Duodenal mucosa (tissue), 2 donors: ENCODE measurements around the gene ZNF367.

ENCODE experiments used
- H3K27ac ChIP-seq: one replicate; pipeline ENCODE4 v1.7.0; 2013; ENCODE audit warnings: low read depth, low read length
- H3K27me3 ChIP-seq, 2 donors: one replicate each; pipeline ENCODE4 v1.7.0; 2013; ENCODE audit warnings: low read length in 2 of 2, control low read depth in 1 of 2; ENCODE audit not compliant: insufficient read depth in 2 of 2, control insufficient read depth in 1 of 2
- H3K36me3 ChIP-seq, 2 donors: one replicate each; pipeline ENCODE4 v1.7.0; 2013; ENCODE audit warnings: low read length in 2 of 2, control low read depth in 1 of 2; ENCODE audit not compliant: insufficient read depth in 2 of 2, control insufficient read depth in 1 of 2
- H3K4me1 ChIP-seq, 2 donors: one replicate each; pipeline ENCODE4 v1.7.0; 2013; ENCODE audit warnings: low read length in 2 of 2, control low read depth in 1 of 2; ENCODE audit not compliant: insufficient read depth in 2 of 2, control insufficient read depth in 1 of 2
- H3K4me3 ChIP-seq, 2 donors: one replicate each; pipeline ENCODE4 v1.7.0; 2013; ENCODE audit warnings: low read length in 2 of 2, low read depth in 1 of 2
- H3K9ac ChIP-seq, 2 donors: one replicate each; pipeline ENCODE4 v1.7.0; 2013; ENCODE audit warnings: low read length in 2 of 2, low read depth in 1 of 2
- H3K9me3 ChIP-seq, 2 donors: one replicate each; pipeline ENCODE4 v1.7.0; 2013; ENCODE audit warnings: low read length in 2 of 2, control low read depth in 1 of 2; ENCODE audit not compliant: control insufficient read depth in 1 of 2

The ZNF367 gene

DNA sequence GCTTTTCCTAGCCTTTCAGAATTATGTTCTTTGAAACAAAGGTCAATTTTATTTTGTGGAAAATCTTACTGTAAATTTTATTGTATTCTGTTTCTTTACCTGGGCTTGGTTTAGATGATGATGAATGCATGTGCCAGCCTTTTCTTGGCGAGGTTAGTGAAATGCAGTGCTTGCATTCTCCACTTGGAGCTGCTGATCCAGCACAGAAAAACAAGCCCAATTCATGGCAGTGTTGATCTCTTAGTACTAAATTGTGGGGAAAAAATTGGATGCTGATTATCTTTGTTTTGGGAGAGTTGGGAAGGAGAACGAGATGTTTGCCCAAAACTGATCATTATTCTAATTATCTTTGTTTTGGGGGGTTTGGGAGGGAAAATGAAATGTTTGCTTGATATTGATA is 35.5 kb upstream of the ZNF367 start:
- Histone ChIP-seq H3K36me3 (no peaks in the 10 kb centered on the region), H3K27me3 (peaks cover 2 to 3% of the 10 kb centered on the region in 2 donors), H3K9ac (no peak overlapping the region), H3K4me3 (no peak overlapping the region), H3K4me1 (peaks cover 8 to 15% of the 10 kb centered on the region in 2 donors), H3K27ac (no peak overlapping the region), H3K9me3 (no peaks in the 10 kb centered on the region)

DNA sequence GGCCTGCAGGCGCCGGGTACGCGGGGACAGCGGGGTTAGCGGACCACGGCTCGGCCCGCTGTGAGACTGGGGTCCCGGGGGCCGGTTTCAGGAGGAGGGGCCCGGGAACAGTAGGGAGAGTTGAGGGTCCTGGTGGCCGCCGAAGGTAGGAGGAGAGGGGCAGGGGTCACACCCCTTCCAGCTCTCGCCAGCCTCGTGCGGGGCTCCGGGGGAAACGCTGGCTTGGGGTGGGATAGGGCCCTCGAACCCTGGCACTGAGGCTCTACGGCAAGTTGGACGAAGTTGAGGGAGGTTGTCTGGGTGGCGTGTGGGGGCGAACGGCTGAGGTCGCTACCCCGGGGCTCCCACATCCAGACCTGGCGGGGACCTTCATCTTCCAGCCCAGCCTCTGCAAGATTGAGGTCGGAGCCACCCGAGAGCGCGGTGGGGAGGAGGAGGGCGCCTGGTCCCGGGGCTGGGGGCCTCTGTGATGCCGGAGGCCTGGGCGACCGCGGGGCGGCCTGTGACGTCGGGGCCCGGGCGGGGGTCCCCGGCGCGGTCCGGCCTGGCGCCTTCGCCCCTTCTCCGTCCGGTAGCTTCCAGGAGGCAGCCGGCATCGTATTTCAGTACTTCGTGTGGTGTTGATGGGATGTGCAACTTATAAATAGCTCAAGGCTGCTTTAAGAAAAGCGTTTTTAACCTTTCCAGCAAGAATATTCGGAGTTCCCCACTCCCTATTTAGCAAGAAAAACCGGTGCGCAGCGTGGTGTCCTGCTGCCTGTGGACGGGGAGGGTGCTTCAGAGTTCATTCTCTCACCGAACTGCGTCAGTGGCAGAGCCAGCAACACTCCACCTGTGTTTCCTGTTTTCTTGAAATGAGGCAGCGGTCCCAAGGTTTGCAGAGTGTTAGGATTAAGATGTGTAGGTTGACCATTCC is 32.7 kb upstream of the ZNF367 start:
- no peaks in the 10 kb centered on the region for H3K36me3 ChIP-seq
- H3K27me3 ChIP-seq, result peaks cover 7% of the 10 kb centered on the region in 2 donors
- no peak overlapping the region for H3K27ac ChIP-seq
- H3K4me3 ChIP-seq, result peak overlapping the region; percentile 53 to 82
- H3K4me1 ChIP-seq, result peaks cover 8 to 15% of the 10 kb centered on the region in 2 donors
- H3K9ac ChIP-seq, result peak overlapping the region; percentile 45 to 76
- no peaks in the 10 kb centered on the region for H3K9me3 ChIP-seq

DNA sequence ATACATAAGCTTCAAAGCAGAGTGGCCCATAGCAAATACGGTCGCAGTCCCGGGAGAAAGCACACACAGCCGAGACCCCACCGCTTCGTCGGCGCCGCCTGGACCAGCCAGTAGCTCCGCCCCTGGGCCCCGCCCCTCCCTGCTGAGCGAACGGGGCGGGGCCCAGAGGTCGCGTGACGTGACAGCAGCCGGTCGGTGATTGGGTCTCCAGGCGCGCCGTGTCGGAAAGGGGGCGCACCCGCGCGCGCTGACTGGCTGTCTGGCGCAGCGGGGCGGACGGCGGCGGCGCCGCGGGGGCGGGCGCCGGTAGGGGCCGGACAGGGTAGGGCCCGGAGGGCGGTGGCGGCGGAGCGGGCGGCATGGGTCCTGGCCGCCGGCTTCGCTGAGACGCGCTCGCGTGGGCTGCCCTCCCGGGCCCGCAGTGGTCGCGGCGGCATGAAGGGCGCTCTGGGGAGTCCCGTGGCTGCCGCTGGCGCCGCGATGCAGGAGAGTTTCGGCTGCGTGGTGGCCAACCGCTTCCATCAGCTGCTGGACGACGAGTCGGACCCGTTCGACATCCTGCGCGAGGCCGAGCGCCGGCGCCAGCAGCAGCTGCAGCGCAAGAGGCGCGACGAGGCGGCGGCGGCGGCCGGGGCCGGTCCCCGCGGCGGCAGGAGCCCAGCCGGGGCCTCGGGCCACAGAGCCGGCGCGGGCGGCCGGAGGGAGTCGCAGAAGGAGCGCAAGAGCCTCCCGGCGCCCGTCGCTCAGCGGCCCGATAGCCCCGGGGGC is 31.9 kb upstream of the ZNF367 start, which contains the start of gene HABP4:
TSS of gene HABP4 (plus strand) at position 325 of the 768 bp plus-strand sequence. CDS start at position 436, 111 bp downstream.
- H3K27me3 ChIP-seq, result peaks cover 7% of the 10 kb centered on the region in 2 donors
- peak within 1 kb of the TSS; percentile 45 to 76 for H3K9ac ChIP-seq
- H3K9me3 ChIP-seq, result no peaks in the 10 kb centered on the region
- no peaks in the 10 kb centered on the region for H3K36me3 ChIP-seq
- H3K4me3 ChIP-seq, result peak within 1 kb of the TSS; percentile 69 to 82
- H3K27ac ChIP-seq, result peak within 1 kb of the TSS; percentile 71
- peaks cover 8 to 15% of the 10 kb centered on the region in 2 donors for H3K4me1 ChIP-seq

DNA sequence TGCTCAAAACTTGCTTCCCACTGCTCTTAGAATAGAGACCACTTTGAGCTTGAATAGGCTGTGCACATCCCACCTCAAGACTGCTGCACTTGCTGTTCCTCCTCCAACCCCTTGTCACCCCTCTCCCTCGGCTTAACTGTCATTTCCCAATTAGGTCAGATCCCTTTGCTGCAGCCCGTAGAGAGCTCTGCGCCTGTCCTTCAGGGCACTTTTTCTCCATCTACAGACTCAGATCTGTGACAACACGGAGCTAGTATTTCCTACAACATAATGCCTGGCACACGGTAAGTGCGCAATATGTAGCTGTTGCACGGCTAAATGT is 31.3 kb upstream of the ZNF367 start:
- Histone ChIP-seq H3K9ac (peak overlapping the region in 1 of 2 donors; percentile 59), H3K4me3 (peak overlapping the region; percentile 69 to 76), H3K4me1 (peaks cover 8 to 15% of the 10 kb centered on the region in 2 donors), H3K36me3 (no peaks in the 10 kb centered on the region), H3K27me3 (peaks cover 7% of the 10 kb centered on the region in 2 donors), H3K27ac (no peak overlapping the region), H3K9me3 (no peaks in the 10 kb centered on the region)

DNA sequence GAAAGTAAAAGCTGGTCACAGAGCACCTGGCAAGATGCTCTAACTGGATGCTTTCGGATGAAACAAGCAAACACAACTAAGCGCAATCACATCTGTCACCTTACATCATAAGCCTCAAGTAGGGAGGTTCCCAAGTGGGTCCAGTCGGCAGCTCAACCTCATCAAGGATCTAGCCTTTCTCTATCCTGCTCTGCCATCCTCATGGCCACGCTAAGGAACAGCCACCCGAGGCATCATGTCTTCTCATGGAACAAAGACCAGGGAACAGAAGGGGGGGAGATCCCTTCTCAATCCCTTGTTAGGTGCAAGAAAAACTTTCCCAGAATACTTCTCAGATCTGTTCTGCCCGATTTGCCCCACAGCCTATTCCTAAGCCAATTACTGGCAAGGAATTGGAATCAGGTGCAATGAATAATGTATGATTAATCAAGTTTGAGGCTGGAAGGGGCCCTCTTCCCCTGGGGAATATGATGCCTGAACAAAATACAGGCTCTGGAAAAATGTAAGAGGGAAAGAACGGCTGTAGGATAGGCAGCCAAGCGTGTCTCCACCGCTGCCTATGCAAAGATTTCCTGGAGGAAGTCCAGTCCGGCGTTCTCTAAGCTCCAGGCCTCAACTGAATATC is 30.5 kb upstream of the ZNF367 start:
- Histone ChIP-seq H3K4me1 (peaks cover 8 to 15% of the 10 kb centered on the region in 2 donors), H3K4me3 (no peak overlapping the region), H3K9ac (no peak overlapping the region), H3K27ac (no peak overlapping the region), H3K9me3 (no peaks in the 10 kb centered on the region), H3K27me3 (peaks cover 7% of the 10 kb centered on the region in 2 donors), H3K36me3 (no peaks in the 10 kb centered on the region)

DNA sequence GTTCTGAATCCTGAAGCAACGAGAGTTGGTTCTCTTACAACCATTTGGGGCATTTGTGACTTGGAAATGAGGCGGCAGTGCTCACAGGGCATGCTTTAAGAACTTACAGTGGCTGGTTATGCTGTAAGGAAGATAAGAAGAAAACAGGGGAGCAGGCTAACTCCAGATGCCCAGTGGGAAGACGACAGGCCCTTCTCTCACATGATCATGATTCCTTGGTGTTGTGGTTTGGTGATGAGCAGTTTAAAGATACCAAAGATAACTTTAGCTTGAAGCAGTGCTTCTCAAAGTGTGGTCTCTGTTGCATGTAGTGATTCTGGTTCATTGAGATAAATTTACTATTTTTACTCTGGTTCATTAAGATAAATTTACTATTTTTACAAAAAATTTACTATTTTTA is 29.2 kb upstream of the ZNF367 start:
- H3K27ac ChIP-seq, result no peak overlapping the region
- no peak overlapping the region for H3K9ac ChIP-seq
- peaks cover 8 to 15% of the 10 kb centered on the region in 2 donors for H3K4me1 ChIP-seq
- H3K36me3 ChIP-seq, result no peaks in the 10 kb centered on the region
- H3K27me3 ChIP-seq, result peaks cover 7% of the 10 kb centered on the region in 2 donors
- no peaks in the 10 kb centered on the region for H3K9me3 ChIP-seq
- no peak overlapping the region for H3K4me3 ChIP-seq

DNA sequence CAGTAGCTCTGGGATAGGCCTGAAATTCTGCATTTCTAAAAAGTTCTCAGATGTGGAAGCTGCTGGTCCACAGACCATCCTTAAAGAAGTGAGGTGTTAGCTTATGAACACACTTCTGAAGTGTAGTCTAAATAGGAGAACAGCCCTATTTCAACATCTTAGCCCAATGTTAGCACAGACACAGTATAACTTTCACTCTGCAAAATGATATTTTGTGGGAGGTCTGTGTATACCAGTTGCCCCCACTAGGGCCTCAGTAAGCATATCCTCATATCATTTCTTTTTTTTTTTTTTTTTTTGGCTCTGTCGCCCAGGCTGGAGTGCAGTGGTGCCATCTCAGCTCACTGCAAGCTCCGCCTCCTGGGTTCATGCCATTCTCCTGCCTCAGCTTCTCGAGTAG is 24.3 kb upstream of the ZNF367 start:
- Histone ChIP-seq H3K4me3 (no peak overlapping the region), H3K27me3 (no peaks in the 10 kb centered on the region), H3K4me1 (no peaks in the 10 kb centered on the region), H3K36me3 (no peaks in the 10 kb centered on the region), H3K9ac (no peak overlapping the region), H3K9me3 (no peaks in the 10 kb centered on the region), H3K27ac (no peak overlapping the region)

DNA sequence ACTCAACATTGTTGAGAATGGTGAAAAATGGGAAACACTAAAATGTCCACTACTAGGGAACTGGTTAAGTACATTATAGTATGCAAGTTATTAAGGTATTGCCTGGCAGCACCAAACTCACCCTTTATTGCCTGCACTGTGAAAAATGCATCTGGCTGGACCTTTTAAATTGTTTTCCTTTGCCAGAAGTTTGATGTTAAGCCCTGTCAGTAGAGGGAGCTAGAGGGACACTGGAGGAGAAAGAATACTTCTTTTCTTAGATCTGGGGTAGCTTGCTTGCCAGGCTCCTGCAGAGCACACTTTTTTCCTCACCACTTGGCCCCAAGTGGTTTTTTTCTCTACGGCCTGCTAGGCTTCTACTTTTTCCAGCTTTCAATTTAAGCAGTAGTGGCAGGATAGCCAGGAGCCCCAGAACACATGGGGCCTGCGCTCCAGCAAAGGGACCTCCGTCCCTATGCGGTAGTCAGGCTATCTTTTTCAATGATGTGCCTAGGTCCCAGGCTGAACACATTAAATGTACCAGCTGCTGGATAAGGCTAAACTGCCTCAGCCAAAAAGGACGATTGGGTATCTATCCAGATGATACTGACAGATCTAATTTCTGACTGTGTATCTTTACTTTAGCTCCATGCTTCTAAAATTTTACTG is 23.8 kb upstream of the ZNF367 start:
- H3K9ac ChIP-seq, result no peak overlapping the region
- no peaks in the 10 kb centered on the region for H3K9me3 ChIP-seq
- no peaks in the 10 kb centered on the region for H3K4me1 ChIP-seq
- no peak overlapping the region for H3K27ac ChIP-seq
- H3K36me3 ChIP-seq, result no peaks in the 10 kb centered on the region
- H3K4me3 ChIP-seq, result no peak overlapping the region
- H3K27me3 ChIP-seq, result no peaks in the 10 kb centered on the region

DNA sequence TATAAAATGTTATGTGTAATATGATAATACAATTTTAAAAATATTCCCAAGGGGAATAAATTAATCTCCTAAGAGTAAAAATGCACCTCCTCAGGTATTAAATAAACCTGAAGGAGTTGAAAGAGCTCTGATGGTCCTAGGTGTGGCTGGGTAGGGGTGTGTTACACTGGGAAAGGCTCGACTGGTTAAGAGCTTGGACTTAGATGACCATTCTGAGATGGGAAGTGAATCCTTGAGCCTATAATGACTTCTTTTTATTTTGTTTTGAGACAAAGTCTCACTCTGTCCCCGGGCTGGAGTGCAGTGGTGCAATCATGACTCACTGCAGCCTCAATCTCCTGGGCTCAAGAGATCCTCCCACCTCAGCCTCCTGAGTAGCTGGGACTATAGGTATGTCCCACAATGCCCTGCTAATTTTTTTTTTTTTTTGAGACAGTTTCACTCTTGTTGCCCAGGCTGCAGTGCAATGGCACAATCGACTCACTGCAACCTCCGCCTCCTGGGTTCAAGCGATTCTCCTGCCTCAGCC is 22.6 kb upstream of the ZNF367 start:
- no peaks in the 10 kb centered on the region for H3K36me3 ChIP-seq
- H3K9me3 ChIP-seq, result no peaks in the 10 kb centered on the region
- H3K27ac ChIP-seq, result no peak overlapping the region
- H3K27me3 ChIP-seq, result no peaks in the 10 kb centered on the region
- H3K4me3 ChIP-seq, result no peak overlapping the region
- H3K4me1 ChIP-seq, result no peaks in the 10 kb centered on the region
- no peak overlapping the region for H3K9ac ChIP-seq
